GM21390 (cell line): ENCODE measurements around the gene CSF1R.
"Not testable (repeated sequence)": the region's sequence is repeated elsewhere in the genome, so short reads cannot be mapped to it uniquely, and the experiment has no call there.

Source experiments
- ATAC-seq: cut with Tn5 transposase; IDR thresholded peaks from one replicate; pipeline ENCODE4 v1.9.1; 2021; ENCODE audit not compliant: unreplicated experiment

CSF1R gene

DNA sequence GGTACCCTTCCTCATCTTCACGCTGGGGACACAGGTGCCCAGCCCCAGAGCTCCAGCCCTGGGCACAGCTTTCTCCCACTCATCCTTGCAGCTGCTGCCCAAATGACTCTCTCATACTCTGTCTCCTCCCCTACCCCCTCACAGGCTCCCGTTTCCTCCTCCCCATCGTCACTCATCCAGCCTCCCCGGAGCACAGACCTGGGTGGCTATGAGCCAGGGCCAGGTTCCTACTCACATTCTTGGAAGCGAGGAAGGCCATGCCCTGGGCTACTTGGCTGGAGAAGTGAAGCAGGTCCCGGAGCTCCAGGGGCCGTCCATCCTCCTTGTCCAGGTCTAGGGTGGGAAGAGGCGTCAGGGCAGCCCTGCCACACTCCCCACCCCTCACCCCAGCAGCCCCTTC, 29.3 kb downstream of the CSF1R start:
- no peak for ATAC-seq

DNA sequence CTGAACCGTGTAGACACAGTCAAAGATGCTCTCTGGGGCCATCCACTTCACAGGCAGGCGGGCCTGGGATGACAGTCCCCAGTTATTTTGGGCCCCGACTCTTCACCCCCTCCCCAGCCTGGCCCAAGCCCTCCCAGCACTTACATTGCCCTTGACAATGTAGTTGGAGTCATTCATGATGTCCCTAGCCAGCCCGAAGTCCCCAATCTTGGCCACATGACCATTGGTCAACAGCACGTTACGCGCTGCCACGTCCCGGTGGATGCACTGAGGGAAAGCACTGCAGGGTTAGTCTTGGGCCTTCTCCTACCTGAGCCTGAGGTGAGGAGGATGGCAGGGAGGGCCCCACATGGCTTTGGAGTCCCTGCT, 30.3 kb downstream of the CSF1R start:
- ATAC-seq: no peak

DNA sequence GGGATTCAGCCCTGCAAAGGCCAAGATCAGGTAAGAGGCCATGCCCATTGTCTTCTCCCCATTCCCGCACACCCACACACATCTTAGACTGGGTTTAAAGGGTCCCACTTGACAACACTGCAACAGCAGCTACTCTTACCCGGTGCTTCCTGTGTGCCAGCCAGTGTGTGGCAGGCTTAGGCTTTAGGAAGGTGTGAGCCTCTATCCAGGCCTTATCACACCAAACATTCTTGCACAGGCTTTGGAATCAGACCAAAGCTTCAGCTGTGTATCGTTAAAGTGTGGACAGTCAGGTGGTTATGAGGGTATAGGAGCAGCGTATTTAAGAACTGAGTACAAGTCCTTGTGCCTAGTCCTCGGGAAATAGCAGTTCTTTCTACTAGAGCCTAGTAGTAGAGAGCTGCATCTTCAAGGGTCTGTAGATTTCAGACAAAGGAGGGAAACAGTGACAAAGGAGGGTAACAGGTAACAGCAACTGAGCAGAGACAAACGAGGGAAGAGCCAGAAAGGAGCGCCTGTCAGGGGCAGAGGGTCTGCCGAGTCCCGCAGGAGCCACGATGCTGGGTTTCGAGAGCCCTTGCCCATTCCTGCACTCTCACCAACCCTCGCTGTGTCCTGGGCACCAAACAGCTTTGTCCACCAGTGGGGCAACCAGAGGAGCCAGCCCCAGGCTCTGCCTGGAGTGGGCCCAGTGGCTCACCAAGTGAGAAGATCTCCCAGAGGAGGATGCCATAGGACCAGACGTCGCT, 30.9 kb downstream of the CSF1R start:
- no peak for ATAC-seq

DNA sequence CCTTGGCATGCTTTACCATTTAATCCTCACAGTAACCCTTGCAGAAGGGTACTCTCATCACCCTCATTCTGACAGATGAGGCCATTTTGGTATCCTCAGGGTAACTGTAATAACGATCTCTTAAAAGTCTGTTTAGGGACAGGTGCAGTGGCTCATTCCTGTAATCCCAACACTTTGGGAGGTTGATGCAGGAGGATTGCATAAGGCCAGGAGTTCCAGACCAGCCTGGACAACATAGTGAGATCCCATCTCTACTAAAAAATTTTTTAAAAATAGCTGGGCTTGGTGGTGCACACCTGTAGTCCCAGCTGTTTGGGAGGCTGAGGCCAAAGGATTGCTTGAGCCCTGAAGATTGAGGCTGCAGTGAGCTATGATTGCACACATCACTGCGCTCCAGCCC, 31.8 kb downstream of the CSF1R start:
- ATAC-seq: no peak

DNA sequence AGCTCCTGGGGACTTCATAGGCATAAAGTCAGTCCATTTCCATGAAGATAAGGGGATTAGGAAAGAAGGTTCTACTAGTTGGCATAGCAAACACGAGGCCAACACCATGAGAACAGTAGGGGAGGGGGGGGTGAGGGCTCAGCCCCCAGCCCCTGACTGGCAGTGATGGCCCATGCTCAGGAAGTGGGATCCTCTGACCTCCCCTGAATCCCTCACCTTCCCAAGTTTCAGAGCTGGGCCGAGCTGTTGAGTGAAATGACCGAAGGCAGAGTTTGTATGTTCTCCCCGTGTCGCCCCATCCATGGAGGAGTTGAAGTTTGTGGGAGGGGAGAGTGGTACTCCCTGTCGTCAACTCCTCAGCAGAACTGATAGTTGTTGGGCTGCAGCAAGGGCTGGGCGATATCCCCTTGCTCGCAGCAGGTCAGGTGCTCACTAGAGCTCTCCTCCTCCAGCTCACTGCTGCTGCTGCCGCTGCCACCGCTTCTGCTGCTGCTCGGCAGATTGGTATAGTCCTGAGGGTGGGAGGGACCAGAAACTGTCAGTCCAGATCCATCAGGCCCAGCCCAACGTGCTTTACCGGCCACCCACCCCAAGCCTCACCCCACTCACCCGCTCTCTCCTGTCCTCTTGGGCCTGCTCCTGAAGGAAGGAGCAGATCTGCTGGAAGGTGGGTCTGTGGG, 32.5 kb downstream of the CSF1R start:
- ATAC-seq: no peak

DNA sequence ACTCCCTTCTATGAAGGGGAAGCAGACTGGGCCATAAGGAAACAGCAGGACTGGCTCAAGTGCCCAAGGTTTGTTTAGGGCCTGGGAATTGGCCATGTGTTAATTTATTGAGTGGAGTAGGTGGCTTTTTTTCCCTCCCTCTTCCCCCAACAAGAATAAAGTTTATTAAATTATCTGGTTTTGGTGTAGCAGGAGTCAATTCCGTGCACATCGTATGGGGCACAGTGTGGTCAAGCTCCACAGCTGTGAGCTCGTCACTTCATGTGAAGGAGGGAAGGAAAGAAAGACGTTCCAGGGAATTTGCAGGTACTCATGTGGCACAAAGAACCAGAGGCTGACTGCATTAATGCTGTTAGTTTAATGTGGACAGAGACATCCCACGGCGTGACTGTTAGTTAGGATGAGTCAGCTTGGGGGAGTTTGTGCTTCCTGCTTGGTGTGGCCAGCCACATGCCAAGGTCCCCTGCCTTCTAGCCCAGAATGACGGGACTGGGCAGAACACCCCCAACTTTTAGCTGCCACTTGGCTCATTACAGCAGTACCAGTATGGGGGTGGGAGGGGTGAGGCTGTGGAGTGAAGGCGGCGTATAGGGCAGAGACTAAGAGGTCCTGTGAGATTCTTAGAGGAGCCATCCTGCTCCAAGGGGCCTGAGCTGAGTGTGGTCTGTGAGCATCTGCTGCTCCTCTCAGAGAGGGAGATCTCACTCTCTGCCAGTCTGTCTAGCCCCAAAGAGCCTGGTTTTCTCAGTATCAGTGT, 33.2 kb downstream of the CSF1R start:
- no peak for ATAC-seq

DNA sequence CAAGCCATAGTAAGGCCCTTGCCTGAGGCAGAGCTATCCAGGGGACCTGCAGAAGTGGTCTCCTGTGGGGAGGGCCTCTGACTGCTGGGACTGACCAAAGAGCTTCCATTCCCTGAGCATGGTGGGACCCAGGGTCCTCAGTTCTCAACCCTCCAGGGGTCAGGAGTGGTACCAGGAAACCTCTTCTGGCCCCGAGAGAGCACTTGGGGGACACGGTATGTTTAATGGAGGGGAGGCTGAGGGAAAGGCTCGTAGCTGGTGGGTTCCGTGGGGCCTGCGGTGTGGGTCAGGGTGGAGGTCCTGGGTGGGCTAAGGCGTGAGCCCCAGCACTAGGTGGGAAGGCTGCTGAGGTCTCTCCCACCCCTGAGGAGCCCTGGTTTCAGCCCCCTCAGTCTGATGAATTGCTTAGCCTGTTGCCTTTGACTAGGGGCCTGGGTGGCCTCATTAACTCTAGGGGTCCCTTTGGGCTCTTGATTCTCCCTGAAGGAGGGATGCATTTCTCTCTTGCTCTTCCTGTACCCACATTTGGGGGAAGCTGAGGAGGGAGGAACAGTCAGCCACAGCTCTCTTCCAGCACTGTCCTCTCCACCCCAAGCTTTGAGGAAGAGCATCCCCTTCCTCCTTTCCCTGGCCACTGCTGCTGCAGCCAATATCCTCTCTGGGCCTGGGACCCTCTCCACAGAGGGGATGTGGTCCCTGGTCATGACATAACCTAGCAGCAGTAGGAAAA, 34.0 kb downstream of the CSF1R start:
- no peak for ATAC-seq

DNA sequence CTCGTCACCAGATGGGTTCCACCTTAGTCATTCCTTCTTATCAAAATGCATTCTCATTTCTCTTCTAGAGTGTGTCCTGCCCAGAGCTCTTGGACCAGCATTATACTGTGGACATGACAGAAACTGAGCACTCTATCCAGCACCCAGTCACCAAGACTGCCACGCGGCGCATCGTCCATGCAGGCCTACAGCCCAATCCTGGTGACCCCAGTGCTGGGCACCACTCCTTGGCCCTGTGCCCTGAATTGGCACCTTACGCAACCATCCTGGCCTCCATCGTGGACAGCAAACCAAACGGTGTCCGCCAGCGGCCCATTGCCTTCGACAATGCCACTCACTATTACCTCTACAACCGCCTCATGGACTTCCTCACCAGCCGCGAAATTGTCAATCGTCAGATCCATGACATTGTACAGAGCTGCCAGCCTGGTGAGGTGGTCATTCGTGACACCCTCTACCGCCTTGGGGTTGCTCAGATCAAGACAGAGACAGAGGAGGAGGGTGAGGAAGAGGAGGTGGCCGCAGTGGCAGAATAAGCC, 34.6 kb downstream of the CSF1R start:
- ATAC-seq: no peak

DNA sequence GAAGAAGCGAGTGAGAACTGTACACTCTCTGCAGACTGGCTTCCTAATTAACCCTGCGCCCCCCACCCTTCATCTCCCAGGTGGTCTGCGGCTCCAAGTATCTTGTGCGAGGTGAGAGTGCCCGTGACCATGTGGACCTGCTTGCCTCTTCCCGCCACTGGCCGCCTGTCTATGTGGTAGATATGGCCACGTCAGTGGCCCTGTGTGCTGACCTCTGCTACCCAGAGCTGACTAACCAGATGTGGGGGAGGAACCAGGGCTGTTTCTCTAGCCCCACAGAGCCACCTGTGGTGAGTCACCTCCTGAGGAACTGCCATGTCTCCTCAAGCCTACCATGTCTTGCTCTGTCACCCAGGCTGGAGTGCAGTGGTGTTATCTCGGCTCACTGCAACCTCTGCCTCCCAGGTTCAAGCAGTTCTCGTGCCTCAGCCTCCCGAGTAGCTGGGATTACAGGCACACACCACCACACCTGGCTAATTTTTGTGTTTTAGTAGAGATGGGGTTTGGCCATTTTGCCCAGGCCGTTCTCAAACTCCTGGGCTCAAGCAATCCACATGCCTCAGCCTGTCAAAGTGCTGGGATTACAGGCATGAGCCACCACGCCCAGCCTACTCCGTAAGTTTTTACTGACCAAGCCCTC, 36.1 kb downstream of the CSF1R start:
- ATAC-seq: not testable (repeated sequence)

DNA sequence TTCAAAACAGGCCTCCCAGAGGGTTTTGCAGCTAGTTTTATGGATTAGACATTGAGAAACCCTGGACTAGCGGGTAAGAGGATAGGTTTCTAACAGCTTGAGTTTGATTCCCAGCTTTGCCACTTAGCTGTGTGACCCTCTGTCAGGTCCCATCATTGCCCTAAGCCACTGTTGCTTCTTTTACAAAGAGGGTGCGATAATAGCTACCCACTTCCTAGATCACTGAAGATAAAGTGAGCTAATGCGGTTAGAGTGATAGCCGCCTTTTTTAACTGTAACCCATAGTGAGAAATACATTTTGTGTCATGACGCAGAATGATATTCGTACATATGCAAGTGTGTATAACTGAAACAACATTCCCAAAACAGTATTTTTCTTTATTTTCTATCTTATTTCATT, 40.3 kb downstream of the CSF1R start:
- no peak for ATAC-seq

DNA sequence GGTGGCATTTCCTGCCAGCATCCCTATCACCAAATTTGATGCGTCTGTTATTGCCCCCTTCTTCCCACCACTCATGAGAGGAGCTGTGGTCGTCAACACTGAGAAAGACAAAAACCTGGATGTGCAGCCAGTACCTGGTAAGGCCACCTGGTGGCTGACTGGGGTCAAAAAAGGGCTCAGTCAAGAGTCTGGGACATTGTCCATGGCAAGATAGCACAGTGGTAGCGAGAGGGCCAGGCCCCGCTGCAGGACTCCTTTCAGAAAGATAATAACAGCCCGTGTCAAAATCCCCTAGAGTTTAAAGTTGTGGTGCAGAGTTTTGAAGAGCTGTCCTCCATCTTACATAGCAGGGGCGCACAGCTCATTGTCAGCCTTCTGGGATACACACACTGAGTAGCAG, 40.8 kb downstream of the CSF1R start:
- ATAC-seq: no peak

DNA sequence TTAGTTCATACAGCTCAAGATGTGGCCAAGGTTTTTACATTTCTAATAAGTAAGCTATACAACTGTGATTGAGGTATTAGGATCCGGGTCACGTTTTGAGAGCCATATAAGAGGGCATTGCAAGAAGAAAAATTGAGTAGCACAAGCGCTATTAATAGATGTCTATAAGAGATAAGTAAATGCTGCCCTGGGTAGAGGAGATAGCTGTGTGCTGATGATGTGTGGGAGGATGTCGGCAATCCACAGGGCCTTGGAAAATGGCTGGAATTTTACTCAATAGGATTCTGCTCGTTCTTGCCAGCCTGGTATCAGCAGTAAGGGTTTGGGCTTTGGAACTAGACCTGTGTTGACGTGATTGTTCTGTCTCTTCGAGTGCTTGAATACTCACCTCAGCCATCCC, 41.6 kb downstream of the CSF1R start:
- ATAC-seq: no peak

DNA sequence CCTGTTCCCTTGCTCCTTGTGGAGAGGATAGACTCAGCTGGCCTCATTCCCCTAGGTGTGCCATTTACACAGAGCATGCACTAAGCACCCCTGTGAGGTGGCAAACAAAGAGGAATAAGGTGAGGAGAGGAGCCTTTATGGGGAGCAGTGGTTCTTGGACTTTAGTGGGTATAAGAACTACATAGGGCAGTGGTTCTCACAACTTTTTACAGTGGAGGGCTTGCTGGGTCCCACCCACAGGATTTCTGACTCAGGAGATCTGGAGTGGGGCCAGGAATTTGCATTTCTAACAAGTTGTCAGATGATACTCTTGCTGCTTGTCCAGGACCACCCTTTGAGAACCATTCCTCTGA, 42.0 kb downstream of the CSF1R start:
- ATAC-seq: no peak

DNA sequence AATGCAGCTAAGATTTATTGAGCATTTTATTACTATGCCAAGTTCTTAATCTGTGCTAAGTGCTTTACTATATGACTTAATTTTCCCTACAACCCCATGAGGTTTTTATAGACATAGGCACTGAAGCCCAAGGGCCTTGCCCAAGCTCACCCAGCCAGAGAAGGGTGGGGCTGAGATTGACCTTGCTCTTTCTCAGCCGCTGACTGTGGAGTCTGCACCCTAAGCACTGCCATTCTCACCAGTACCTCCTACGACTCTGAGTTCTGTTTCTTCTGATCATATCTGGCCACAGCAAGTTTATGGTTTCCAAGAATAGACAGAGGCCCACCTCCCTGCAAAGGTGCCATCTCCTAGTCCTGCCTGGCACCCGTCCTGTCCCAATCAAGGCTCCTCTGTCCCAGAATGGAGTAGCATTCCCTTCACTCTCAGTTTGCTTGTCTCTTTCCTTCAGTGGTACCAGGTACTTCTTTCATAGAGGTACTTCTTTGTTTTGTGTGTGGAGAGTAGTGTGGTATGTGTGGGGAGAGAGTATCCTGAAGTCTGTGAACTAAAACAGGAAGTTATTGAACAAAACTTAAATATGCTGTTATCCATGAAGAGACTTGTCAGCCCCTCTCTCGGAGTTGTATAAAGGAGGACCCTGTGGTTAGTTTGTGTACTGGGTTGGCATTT, 42.6 kb downstream of the CSF1R start:
- no peak for ATAC-seq

DNA sequence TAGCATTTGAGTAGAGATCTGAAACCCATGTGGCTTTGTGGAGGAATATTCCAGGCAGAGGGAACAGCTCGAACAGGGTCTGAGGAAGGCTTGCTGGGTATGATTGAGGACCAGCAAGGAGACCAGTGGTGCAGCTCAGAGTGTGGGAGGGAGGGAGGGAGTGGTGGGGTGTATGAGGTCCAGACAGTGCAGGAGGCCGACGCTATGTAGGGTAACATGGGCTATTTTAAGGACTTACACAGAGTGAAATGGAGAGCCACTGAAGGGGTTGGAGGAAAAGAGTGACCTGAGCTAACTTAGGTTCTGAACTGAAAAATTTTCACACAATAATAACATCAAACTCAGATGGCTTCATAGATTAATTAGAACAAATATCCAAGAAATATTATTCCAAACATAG, 43.9 kb downstream of the CSF1R start:
- no peak for ATAC-seq

DNA sequence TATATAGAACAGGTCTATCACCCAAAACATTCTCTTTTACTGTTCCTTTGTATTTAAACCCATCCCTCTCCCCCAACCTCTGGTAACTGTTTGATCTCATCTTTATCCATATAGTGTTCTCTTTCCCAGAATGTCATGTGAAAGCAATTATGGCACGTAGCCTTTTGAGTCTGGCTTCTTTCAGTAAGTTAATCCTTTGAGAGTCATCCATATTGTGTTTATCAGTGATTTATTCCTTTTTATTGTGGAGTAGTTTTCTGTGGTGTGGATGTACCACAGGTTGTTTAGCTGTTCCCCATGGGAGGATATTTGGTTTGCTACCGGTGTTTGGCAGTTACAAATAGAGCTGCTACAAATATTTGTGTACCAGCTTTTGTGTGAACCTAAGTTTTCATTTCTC, 47.8 kb downstream of the CSF1R start:
- no peak for ATAC-seq

DNA sequence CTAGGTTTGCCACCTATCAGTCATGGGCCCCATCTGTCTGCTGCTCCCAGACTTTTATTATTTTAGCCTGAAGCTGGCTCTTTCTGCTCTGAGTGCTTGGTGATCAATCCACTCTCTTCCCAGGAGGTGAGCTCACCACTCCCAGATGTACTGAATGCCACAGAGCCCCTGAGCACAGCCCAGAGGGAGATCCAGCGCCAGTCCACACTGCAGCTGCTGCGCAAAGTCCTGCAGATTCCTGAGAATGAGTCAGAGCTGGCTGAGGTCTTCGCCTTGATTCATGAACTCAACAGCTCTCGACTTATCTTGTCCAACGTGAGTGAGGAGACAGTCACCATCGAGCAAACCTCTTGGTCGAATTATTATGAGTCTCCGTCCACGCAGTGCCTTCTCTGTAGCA, 49.8 kb downstream of the CSF1R start:
- no peak for ATAC-seq

DNA sequence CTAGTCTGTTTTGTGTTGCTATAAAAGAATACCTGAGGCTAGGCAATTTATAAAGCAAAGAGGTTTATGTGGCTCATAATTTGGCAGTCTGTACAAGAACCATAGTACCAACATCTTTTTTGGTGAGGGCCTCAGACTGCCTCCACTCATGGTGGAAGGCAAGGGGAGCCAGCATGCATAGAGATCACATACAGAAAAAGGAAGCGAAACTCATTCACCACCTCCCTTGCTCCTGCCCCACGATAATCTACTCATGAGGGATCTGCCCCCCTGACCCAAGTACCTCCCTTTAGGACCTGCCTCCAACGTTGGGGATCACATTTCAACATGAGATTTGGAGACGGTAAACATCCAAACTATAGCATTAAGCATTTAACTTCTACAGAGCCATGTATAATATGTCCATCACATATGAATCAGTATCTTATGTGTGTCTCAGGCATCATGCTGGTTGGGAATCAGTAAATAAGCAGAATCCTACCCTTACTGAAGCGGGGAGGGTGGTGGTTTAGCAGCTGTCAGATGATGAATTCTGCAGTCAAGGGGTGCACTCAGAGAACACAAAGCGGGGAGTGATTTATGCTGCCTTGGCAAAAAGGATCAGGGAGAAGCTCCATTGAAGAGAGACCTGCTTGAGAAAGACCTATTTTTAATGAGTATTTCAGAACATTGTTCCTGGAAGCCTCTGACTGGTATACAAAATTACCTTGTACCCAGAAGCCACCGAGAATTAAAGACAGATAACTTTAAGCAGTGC, 51.0 kb downstream of the CSF1R start:
- peak; percentile 97 for ATAC-seq

DNA sequence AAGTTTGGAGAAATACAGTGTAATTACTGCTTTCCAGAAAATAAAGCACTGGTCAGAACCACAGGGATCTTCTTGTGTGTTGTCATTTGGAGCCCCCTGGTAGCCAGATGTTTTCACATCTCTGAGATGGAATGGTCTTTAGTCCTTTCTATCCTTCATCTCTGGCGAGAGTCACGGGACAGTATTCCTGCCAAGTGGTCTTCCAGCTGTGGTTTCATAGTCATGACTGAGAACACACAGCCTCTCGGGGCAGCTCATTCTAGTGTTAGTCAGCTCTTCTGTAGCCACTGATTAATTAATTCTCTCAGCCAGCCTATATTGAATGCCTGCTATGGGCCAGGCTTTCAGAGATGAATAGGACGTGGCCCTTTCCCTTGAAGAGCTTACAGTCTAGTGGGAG, 51.7 kb downstream of the CSF1R start:
- ATAC-seq: no peak

DNA sequence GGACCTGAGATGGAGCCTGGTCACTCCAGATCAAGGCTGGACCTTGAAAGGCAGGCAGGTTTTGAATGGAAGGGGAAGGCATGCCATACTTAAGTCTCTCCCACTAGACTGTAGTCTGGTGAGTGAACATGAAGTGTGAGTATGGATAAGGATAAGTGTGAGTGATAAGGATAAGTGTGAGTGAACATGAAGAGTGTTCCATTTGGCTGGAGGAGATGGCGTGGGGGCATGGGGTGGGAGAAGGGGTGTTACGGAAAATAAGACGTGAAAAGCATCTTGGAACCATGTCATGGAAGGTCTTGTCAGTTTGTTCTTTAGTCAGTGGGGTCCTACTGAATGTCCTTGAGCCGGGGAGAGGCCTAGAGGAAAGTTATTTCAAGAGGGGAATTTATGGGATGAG, 53.0 kb downstream of the CSF1R start:
- ATAC-seq: no peak
